Body of pancreas (tissue), 4 donors: Measurements from ENCODE around the gene C11orf68.

Experiments
- POLR2A ChIP-seq, 3 donors: fragments of 450-650 bp; IDR thresholded peaks; one replicate each; pipeline ENCODE4 v1.6.1; 2016; ENCODE audit warnings: antibody characterized with exemption in 3 of 3, mild to moderate bottlenecking in 2 of 3
- TF ChIP-seq, protein P1 (sequence below), 7 experiments: fragments of 450-650 bp in 4 of 7; fragments of 200-600 bp in 3 of 7; sonication (generic) in 3 of 7; IDR thresholded peaks; one replicate each; pipeline ENCODE4 v1.5.1; 2016 to 2019; ENCODE audit warnings: antibody characterized with exemption in 7 of 7

- TF ChIP-seq, protein P1, sequence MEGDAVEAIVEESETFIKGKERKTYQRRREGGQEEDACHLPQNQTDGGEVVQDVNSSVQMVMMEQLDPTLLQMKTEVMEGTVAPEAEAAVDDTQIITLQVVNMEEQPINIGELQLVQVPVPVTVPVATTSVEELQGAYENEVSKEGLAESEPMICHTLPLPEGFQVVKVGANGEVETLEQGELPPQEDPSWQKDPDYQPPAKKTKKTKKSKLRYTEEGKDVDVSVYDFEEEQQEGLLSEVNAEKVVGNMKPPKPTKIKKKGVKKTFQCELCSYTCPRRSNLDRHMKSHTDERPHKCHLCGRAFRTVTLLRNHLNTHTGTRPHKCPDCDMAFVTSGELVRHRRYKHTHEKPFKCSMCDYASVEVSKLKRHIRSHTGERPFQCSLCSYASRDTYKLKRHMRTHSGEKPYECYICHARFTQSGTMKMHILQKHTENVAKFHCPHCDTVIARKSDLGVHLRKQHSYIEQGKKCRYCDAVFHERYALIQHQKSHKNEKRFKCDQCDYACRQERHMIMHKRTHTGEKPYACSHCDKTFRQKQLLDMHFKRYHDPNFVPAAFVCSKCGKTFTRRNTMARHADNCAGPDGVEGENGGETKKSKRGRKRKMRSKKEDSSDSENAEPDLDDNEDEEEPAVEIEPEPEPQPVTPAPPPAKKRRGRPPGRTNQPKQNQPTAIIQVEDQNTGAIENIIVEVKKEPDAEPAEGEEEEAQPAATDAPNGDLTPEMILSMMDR (IDR thresholded peaks at IDR 0.05): no peak
- no peak for TF ChIP-seq POLR2A (IDR thresholded peaks at IDR 0.05)
Observed at GRCh38 chr11:65883058-65883761, 35.7 kb downstream of the C11orf68 start.
